H1 (cell line): ENCODE results near the gene CTBP2. TPM values are rescaled to one million over a fixed set of nuclear protein-coding genes. Genes with fewer than 3 reads are reported as not detected.

ENCODE experiments used
- CTCF ChIA-PET: fragments of 300-600 bp; sonication (Branson Sonifier 250); formaldehyde crosslinking; loops from one replicate; lab custom pipeline; 2021; ENCODE audit not compliant: partially characterized antibody; lab: Charles Lee
- POLR2A ChIA-PET: fragments of 300-600 bp; sonication (Branson Sonifier 250); formaldehyde crosslinking; loops from one replicate; lab custom pipeline; 2021; ENCODE audit warnings: inconsistent platforms; ENCODE audit not compliant: partially characterized antibody; lab: Charles Lee
- DNase-seq, 2 experiments: peaks; one replicate each; pipeline versions ENCODE4 v3.0.0 to v3.0.0-alpha.2; 2010 to 2022; ENCODE audit warnings: low spot score in 2 of 2, low read depth in 1 of 2, mixed read lengths in 1 of 2
- FAIRE-seq: peaks from 2 replicates; lab custom pipeline; 2011; peaks lifted over from hg19 to GRCh38; lab: Jason Lieb, UNC
- H2AFZ ChIP-seq: 2 replicates; pipeline ENCODE4 v1.8.1; 2012; ENCODE audit warnings: low read length, inconsistent platforms
- H2AK5ac ChIP-seq: 2 replicates; pipeline ENCODE4 v1.6.1; 2013; ENCODE audit warnings: low read depth, low read length
- H2BK120ac ChIP-seq: replicated peaks from 2 replicates; pipeline ENCODE3; 2013; ENCODE audit warnings: low read depth, low read length, inconsistent platforms
- H2BK12ac ChIP-seq: 2 replicates; pipeline ENCODE4 v1.6.1; 2013; ENCODE audit warnings: low read depth, low read length
- H2BK15ac ChIP-seq: 2 replicates; pipeline ENCODE4 v1.6.1; 2013; ENCODE audit warnings: low read length
- H2BK20ac ChIP-seq: 2 replicates; pipeline ENCODE4 v1.6.1; 2013; ENCODE audit warnings: low read length
- H2BK5ac ChIP-seq: 2 replicates; pipeline ENCODE4 v1.6.1; 2013; ENCODE audit warnings: low read depth, low read length
- H3K14ac ChIP-seq: 2 replicates; pipeline ENCODE4 v1.6.1; 2013; ENCODE audit warnings: inconsistent platforms; ENCODE audit not compliant: insufficient read length
- H3K18ac ChIP-seq: 2 replicates; pipeline ENCODE4 v1.6.1; 2013; ENCODE audit warnings: low read length; ENCODE audit errors: extremely low read depth
- H3K23ac ChIP-seq: 2 replicates; pipeline ENCODE4 v1.6.1; 2013; ENCODE audit warnings: inconsistent platforms; ENCODE audit not compliant: insufficient read length
- H3K23me2 ChIP-seq: 2 replicates; pipeline ENCODE4 v1.6.1; 2013; ENCODE audit warnings: low read depth, low read length
- H3K27ac ChIP-seq: 2 replicates; pipeline ENCODE4 v1.6.1; 2011; ENCODE audit warnings: low read depth, low read length, inconsistent platforms
- H3K27me3 ChIP-seq, 4 experiments: replicated peaks in 1 of 4; 1 replicate in 1 of 4; 2 replicates in 3 of 4; pipeline versions ENCODE4 v1.6.1 to v1.8.1; 2011 to 2013; ENCODE audit warnings: low read length in 3 of 4, mild to moderate bottlenecking in 3 of 4, inconsistent platforms in 2 of 4, mixed read lengths in 2 of 4, moderate library complexity in 1 of 4; ENCODE audit not compliant: control insufficient read depth in 3 of 4, insufficient read depth in 3 of 4; ENCODE audit errors: extremely low read depth in 1 of 4
- H3K36me3 ChIP-seq, 4 experiments: 2 replicates each; pipeline versions ENCODE4 v1.6.1 to v1.8.1; 2011 to 2013; ENCODE audit warnings: mild to moderate bottlenecking in 4 of 4, low read length in 3 of 4, moderate library complexity in 2 of 4, control low read depth in 1 of 4, inconsistent platforms in 1 of 4; ENCODE audit not compliant: insufficient read depth in 4 of 4, control insufficient read depth in 2 of 4
- H3K4ac ChIP-seq: replicated peaks from 2 replicates; pipeline ENCODE3; 2013; ENCODE audit warnings: low read length, low read depth, mixed read lengths, inconsistent platforms; ENCODE audit not compliant: insufficient read length
- H3K4me1 ChIP-seq, 4 experiments: replicated peaks in 1 of 4; 1 replicate in 1 of 4; 2 replicates in 3 of 4; pipeline versions ENCODE4 v1.6.1 to v1.8.1; 2011 to 2013; ENCODE audit warnings: low read length in 3 of 4, inconsistent platforms in 2 of 4, mixed read lengths in 1 of 4; ENCODE audit not compliant: insufficient read depth in 4 of 4, control insufficient read depth in 3 of 4
- H3K4me2 ChIP-seq, 2 experiments: 2 replicates each; pipeline versions ENCODE4 v1.6.1 to v1.8.1; 2011 to 2013; ENCODE audit warnings: low read depth in 2 of 2, low read length in 2 of 2, control low read depth in 1 of 2, inconsistent platforms in 1 of 2, mild to moderate bottlenecking in 1 of 2; ENCODE audit not compliant: insufficient read depth in 1 of 2
- H3K4me3 ChIP-seq, 4 experiments: fragments of 200-600, 300-600 bp in 1 of 4; sonication (generic), shearing (Covaris generic), sonication (Bioruptor Twin) in 1 of 4; 2 replicates each; pipeline versions ENCODE4 v1.5.1 to v1.8.1; 2011 to 2016; ENCODE audit warnings: low read length in 4 of 4, low read depth in 3 of 4, control low read depth in 2 of 4, inconsistent platforms in 2 of 4, mild to moderate bottlenecking in 2 of 4, mixed read lengths in 1 of 4, moderate library complexity in 1 of 4; ENCODE audit not compliant: insufficient read depth in 2 of 4; ENCODE audit errors: extremely low read depth in 1 of 4
- H3K56ac ChIP-seq: replicated peaks from 2 replicates; pipeline ENCODE3; 2013; ENCODE audit warnings: low read depth, mild to moderate bottlenecking, mixed read lengths, low read length, inconsistent platforms; ENCODE audit not compliant: insufficient read length
- H3K79me1 ChIP-seq: 2 replicates; pipeline ENCODE4 v1.6.1; 2013; ENCODE audit warnings: low read depth, low read length, control low read depth
- H3K79me2 ChIP-seq, 2 experiments: 2 replicates each; pipeline versions ENCODE4 v1.6.1 to v1.8.1; 2012 to 2013; ENCODE audit warnings: low read length in 2 of 2, mild to moderate bottlenecking in 2 of 2, inconsistent platforms in 1 of 2; ENCODE audit not compliant: insufficient read depth in 2 of 2, control insufficient read depth in 1 of 2
- H3K9ac ChIP-seq, 4 experiments: replicated peaks in 1 of 4; 1 replicate in 1 of 4; 2 replicates in 3 of 4; pipeline versions ENCODE4 v1.6.1 to v1.8.1; 2011 to 2013; ENCODE audit warnings: low read depth in 3 of 4, low read length in 3 of 4, control low read depth in 2 of 4, mild to moderate bottlenecking in 2 of 4, moderate library complexity in 2 of 4, inconsistent platforms in 1 of 4; ENCODE audit errors: extremely low read depth in 1 of 4
- H3K9me3 ChIP-seq, 2 experiments: 2 replicates each; pipeline versions ENCODE4 v1.6.1 to v1.8.1; 2012 to 2013; ENCODE audit warnings: mild to moderate bottlenecking in 2 of 2, moderate library complexity in 2 of 2, control low read depth in 1 of 2, inconsistent platforms in 1 of 2, low read depth in 1 of 2, low read length in 1 of 2, mixed read lengths in 1 of 2; ENCODE audit not compliant: insufficient read depth in 2 of 2
- H4K20me1 ChIP-seq, 2 experiments: replicated peaks in 1 of 2; 2 replicates each; pipeline versions ENCODE3 to v1.8.1; 2011 to 2013; ENCODE audit warnings: inconsistent platforms in 2 of 2, low read length in 2 of 2, mild to moderate bottlenecking in 1 of 2; ENCODE audit not compliant: insufficient read depth in 2 of 2, control insufficient read depth in 1 of 2
- H4K5ac ChIP-seq: 2 replicates; pipeline ENCODE4 v1.6.1; 2013; ENCODE audit warnings: low read length, low read depth, mixed read lengths, inconsistent platforms; ENCODE audit not compliant: insufficient read length
- H4K8ac ChIP-seq: 2 replicates; pipeline ENCODE4 v1.8.0; 2013; ENCODE audit warnings: mild to moderate bottlenecking, moderate library complexity, low read length, inconsistent platforms; ENCODE audit not compliant: insufficient read depth; ENCODE audit errors: extremely low read depth
- H4K91ac ChIP-seq: replicated peaks from 2 replicates; pipeline ENCODE3; 2013; ENCODE audit warnings: low read length, mixed read lengths, inconsistent platforms; ENCODE audit not compliant: insufficient read length
- CEBPB ChIP-seq: IDR thresholded peaks from 2 replicates; pipeline ENCODE4 v1.6.1; 2012; ENCODE audit warnings: low read depth, low read length
- CHD2 ChIP-seq: IDR thresholded peaks from 2 replicates; pipeline ENCODE4 v1.6.1; 2012; ENCODE audit warnings: low read length, improper control_type of control experiment
- E2F6 ChIP-seq: IDR thresholded peaks from 2 replicates; pipeline ENCODE4 v1.6.1; 2012; ENCODE audit warnings: inconsistent platforms
- EGR1 ChIP-seq: IDR thresholded peaks from 2 replicates; pipeline ENCODE4 v1.6.1; 2011; ENCODE audit warnings: low read depth, low read length, borderline replicate concordance
- KDM4A ChIP-seq: IDR thresholded peaks from one replicate; pipeline ENCODE4 v1.7.1; 2012; ENCODE audit warnings: low read depth, mild to moderate bottlenecking, moderate library complexity, low read length, inconsistent platforms; ENCODE audit not compliant: severe bottlenecking
- NRF1 ChIP-seq: IDR thresholded peaks from 2 replicates; pipeline ENCODE4 v1.6.1; 2011; ENCODE audit warnings: mild to moderate bottlenecking, low read depth, low read length, improper control_type of control experiment
- RXRA ChIP-seq: IDR thresholded peaks from 2 replicates; pipeline ENCODE4 v1.6.1; 2011; ENCODE audit warnings: low read depth, mild to moderate bottlenecking, low read length, moderate library complexity; ENCODE audit not compliant: insufficient read depth
- SP1 ChIP-seq: IDR thresholded peaks from 2 replicates; pipeline ENCODE4 v1.6.1; 2011; ENCODE audit warnings: low read depth, low read length
- TAF7 ChIP-seq: optimal IDR thresholded peaks from 2 replicates; pipeline ENCODE3; 2011; ENCODE audit warnings: low read depth, mild to moderate bottlenecking, inconsistent platforms, low read length, moderate library complexity, borderline replicate concordance
- TBP ChIP-seq: IDR thresholded peaks from 2 replicates; pipeline ENCODE4 v1.6.1; 2011; ENCODE audit warnings: low read depth, low read length, improper control_type of control experiment
- WGBS, 2 experiments: shearing (Covaris generic) in 1 of 2; methylation state at CpG; one replicate each; pipeline versions ENCODE4 v1.1.6 to v1.1.7; 2013 to 2015; ENCODE audit warnings: low lambda C conversion rate in 2 of 2, mixed read lengths in 2 of 2, inconsistent platforms in 1 of 2, low coverage in 1 of 2, missing lambda C conversion rate in 1 of 2; ENCODE audit not compliant: insufficient replicate concordance in 2 of 2, insufficient coverage in 1 of 2, insufficient read length in 1 of 2; ENCODE audit errors: extremely low coverage in 1 of 2, missing lambda C conversion rate in 1 of 2; 5-methylcytosine and 5-hydroxymethylcytosine counted together
- polyA plus RNA-seq, 7 experiments: library from polyadenylated mRNA; depleted of rRNA in 3 of 7; stranded (reverse) in 5 of 7; unstranded in 2 of 7; fragments of >200 nt in 5 of 7; fragments of 200-250 nt in 2 of 7; gene quantifications; 1 replicate in 5 of 7; 2 replicates in 1 of 7; 4 replicates in 1 of 7; pipeline versions ENCODE4 v1.2.1 to v1.2.3, GENCODE V29; 2011 to 2013; ENCODE audit warnings: missing spikeins in 2 of 7, mixed read lengths in 2 of 7
- total RNA-seq: library from RNA; stranded (reverse); fragmentation: NEBNext Ultra II Directional; extraction: Animal tissue kit (Norgen Biotek cat#: 25700); gene quantifications from 2 replicates; pipeline ENCODE4 v1.2.1, GENCODE V29; 2021
- TF ChIP-seq, protein P1 (sequence below): IDR thresholded peaks from 2 replicates; pipeline ENCODE4 v1.6.1; 2011; ENCODE audit warnings: low read depth, mild to moderate bottlenecking, low read length; ENCODE audit not compliant: insufficient read depth

Gene CTBP2
- total and polyA plus RNA-seq, 2 of the 8 experiments (the other 6 are each of a cell fraction or from before 2014, with no cell fraction given), result 208 to 221 TPM

DNA sequence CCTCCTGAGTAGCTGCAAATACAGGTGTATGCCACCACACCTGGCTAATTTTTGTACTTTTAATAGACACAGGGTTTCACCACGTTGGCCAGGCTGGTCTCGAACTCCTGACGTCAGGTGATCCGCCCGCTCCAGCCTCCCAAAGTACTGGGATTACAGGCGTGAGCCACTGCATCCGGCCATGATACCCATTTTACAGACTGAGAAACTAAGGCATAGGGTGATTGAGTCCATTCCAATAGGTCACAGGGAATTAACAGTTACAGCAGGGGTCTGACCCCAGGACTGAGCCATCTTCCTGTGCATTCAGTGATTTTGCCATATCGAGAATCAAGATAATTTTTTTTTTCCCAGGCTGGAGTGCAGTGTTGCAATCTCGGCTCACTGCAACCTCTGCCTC lies 12.3 kb upstream of the CTBP2 start:
- H3K36me3 ChIP-seq, result no peaks in the 10 kb centered on the region
- no peak overlapping the region for H3K14ac ChIP-seq
- H2AFZ ChIP-seq, result no peak overlapping the region
- H3K23ac ChIP-seq, result no peak overlapping the region
- H2AK5ac ChIP-seq, result no peak overlapping the region
- no peak overlapping the region for H2BK5ac ChIP-seq
- H3K4me3 ChIP-seq, result no peak overlapping the region
- no peak overlapping the region for H2BK20ac ChIP-seq
- no peaks in the 10 kb centered on the region for H3K4me1 ChIP-seq
- H3K4me2 ChIP-seq, result no peak overlapping the region
- no peak overlapping the region for H3K9ac ChIP-seq
- no peak overlapping the region for H3K4ac ChIP-seq
- no peak overlapping the region for H3K18ac ChIP-seq
- no peak overlapping the region for H4K5ac ChIP-seq
- POLR2A ChIA-PET, result interaction anchor here (0.9 kb wide), 1 partner anchor 37 kb away, joined by 3 read pairs; no protein-coding TSS in a partner anchor
- no peak overlapping the region for H2BK120ac ChIP-seq
- no peaks in the 10 kb centered on the region for H3K9me3 ChIP-seq
- H3K79me1 ChIP-seq, result no peaks in the 10 kb centered on the region
- no peak overlapping the region for H4K91ac ChIP-seq
- CTCF ChIA-PET, result no interaction called here
- H3K23me2 ChIP-seq, result no peaks in the 10 kb centered on the region
- DNase-seq (no peak), FAIRE-seq (no peak)
- H2BK15ac ChIP-seq, result no peak overlapping the region
- no peaks in the 10 kb centered on the region for H4K20me1 ChIP-seq
- H3K79me2 ChIP-seq, result no peaks in the 10 kb centered on the region
- no peak overlapping the region for H4K8ac ChIP-seq
- no peak overlapping the region for H3K27ac ChIP-seq
- no peak overlapping the region for H2BK12ac ChIP-seq
- no peak overlapping the region for H3K56ac ChIP-seq
- H3K27me3 ChIP-seq, result no peaks in the 10 kb centered on the region
- 93% methylated on average over 9 of the region's 9 CpGs; no CpG with 5 or more reads in 1 of the 2 experiments for WGBS, 2 experiments
- TF ChIP-seq CEBPB, result no peak
- no peak for TF ChIP-seq E2F6
- no peak for TF ChIP-seq TBP
- no peak for TF ChIP-seq KDM4A
- TF ChIP-seq SP1, result no peak
- TF ChIP-seq NRF1, result no peak
- TF ChIP-seq RXRA, result no peak
- no peak for TF ChIP-seq EGR1
- no peak for TF ChIP-seq TAF7
- TF ChIP-seq, protein P1, sequence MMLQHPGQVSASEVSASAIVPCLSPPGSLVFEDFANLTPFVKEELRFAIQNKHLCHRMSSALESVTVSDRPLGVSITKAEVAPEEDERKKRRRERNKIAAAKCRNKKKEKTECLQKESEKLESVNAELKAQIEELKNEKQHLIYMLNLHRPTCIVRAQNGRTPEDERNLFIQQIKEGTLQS, result no peak
- no peak for TF ChIP-seq CHD2
